HG03457 (cell line): ENCODE results near the gene PDE4D.

Experiments used
- ATAC-seq: cut with Tn5 transposase; IDR thresholded peaks from one replicate; pipeline ENCODE4 v1.9.1; 2021; ENCODE audit warnings: moderate number of reproducible peaks; ENCODE audit not compliant: unreplicated experiment

PDE4D gene

DNA sequence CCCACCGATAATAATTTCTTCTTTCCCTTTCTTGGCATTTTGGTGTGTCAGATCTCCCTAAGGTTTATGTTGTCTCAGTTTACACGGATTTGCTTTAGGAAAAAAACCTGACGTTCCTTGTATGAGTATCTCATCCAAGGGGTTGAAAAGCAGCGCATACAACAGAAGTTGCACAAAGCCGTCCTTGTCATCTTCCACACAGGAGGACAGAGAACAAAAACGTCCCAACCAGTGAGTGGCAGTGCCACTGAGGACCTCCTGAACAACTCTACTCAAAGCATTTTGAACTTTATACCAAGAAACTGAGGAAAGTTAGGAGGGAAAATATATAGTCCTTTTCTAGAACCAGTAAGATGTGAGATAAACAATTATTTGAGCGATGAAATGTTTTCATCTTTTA is 547.0 kb downstream of the PDE4D start:
- ATAC-seq, result no peak

DNA sequence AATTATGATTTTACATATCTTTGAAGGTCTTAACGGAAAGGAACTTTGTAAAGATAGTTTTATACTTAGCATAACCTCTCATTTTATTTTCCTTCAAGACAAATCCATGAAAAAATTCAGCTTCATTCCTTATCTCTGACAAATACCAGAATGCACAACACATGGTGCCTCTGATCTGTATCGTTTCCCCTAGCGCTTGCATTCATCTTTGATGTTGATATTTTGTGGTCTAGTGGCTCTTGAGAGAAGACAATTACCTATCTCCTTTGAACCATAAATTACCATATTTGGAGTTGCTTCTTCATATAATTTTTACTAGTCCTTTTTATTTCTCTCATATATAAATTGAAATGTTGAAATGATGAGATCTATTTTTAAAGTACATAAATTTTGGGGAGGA is 551.3 kb downstream of the PDE4D start:
- no peak for ATAC-seq

DNA sequence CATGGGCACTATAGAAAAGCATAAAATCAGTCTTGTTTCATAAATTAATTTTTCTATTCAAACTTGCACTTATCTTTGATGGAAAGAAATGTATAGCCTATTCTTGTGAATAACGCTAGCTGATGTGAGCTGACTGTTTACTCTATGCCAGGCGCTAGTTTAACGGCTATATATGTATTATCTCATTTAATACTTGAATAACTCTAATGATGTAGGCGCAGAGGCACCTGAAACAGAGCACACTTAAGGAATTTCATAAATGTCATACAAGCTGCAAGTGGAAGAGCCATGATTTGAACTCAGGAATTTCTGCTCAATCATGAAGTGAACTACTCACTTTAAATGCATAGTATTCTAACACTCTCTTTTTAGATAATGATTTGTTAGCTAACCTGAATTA is 551.8 kb downstream of the PDE4D start:
- no peak for ATAC-seq

DNA sequence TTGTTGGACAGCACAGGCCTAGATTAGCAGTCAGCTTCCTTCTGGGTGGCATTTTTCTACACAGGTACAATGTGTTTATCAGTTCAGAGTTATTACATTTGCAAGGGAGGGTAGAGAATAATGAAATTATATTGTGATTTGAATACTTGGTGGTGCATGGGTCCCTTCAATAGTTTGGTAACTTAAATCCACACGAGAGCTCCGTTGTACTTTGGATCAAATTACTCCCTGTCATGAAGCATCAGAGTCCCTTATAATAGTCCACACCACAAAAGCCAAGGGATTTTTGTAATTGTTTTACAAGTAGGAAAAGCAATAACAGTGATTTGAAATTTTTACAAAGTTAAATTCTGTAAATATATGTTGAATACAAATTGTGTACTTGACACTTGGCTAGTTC is 552.4 kb downstream of the PDE4D start:
- ATAC-seq, result no peak

DNA sequence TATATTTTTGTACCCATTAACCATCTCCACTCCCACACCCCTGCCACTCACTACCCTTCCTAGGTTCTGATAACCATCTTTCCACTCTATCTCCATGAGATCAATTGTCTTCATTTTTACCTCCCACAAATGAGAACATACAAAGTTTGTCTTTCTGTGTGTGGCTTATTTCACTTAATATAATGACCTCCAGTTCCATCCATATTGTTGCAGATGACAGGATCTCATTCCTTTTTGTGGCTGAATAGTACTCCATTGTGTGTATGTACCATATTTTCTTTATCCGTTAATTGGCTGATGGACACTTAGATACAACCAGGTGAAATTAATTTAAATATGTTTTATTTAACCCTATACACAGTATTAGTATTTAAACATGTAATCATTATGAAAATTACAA is 552.9 kb downstream of the PDE4D start:
- no peak for ATAC-seq

DNA sequence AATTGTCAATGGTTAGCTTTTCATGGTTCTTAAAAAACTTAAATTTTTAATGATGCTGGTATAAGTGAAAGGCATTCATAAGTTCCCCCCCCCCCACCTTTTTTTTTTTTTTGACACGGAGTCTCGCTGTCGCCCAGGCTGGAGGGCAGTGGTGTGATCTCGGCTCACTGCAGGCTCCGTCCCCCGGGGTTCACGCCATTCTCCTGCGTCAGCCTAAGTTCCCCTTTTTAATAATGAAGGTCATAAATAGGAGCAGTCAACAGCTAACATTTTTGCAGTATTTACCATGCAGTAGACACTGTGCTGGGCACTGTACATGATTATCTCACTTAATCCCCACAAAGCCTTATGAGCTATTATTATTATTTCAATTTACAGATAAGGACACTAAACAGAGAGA is 556.3 kb downstream of the PDE4D start:
- ATAC-seq, result no peak

DNA sequence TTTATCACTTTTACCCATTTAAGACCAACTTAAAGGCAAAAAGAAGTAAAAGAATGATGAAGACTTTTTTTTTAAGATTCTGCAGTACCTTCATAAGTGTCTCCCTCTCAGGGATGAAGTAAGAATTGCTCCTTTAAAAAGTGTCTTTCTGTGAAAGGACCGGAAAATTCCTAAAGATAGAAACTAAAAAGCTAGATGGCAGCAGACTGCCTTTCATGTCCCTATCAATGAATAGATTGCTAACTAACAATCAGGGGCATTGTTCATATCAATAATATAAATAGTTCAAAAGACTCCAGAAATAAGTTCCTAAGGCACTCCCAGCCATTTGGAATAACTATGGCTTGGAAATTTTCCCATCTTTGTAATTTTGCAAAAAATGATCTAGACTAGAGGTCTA is 558.0 kb downstream of the PDE4D start:
- no peak for ATAC-seq

DNA sequence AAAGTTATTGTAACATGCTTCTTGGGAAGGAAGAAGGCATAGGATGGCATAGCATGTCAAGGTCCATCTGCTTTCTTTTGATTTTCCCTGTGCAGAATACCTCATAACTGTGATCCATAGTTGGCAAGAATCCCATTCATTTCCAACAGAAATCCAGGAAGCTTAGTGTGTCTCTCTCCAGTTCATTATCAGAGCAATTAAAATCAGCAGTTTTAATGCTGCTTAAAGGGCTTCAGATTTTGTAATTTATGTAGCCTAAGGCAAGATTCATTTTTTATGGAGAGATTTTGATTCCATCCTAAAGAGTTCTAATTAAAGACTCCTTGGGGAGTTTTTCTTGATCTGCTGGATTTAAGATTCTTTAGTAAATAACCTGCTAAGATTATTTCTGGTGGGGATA is 560.1 kb downstream of the PDE4D start:
- ATAC-seq, result no peak

DNA sequence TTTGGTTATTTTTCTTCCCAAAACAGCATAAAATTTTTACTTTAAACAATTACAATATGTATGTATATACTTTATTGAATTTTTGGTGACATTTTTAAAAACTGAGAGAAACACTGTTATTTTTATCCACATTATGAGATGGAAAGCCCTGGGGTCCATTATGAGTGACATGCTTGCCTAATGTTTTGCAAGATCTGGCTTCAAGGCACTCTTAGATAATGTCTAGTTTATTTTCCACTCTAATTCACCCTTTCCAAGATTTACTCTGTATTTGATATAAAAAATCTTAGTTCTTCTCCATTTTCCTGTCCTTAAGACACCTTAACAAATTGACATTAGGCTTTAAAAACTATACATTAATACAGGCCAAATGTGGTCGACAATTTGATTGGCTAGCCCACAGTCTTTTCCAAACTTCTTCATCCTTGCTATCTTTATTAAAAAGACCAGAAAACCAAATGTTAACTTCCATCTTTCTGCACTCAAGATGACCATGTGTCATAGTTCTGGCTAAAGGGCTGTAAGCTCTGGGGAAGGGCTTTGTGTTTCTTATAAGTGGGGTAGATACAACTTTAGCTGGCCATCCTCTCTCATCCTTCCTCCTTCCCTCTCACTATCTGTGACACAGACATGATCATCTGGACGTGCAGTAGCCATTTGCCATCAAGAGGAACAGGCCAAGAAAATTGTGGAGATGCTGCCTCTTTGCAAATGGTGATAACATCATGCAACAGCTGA is 561.1 kb downstream of the PDE4D start:
- ATAC-seq, result no peak

DNA sequence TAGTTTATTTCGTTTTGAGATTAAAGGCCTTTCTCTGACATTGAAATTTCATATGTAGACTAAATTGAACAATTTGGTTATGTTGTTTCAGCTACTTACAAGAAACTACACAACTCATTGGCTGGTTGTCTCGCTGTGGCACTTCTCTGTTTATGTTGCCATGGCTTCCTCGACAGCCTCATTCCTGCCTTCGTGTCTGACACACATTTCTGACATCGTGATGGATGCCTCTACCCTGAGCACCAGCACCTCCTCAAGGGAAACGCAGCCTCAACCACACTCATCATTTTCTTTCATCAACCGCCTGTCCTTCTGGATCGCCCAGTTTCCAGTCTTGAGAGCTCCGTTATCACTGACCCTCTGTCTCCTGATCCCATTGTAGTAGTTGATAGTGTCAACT is 562.8 kb downstream of the PDE4D start:
- no peak for ATAC-seq

DNA sequence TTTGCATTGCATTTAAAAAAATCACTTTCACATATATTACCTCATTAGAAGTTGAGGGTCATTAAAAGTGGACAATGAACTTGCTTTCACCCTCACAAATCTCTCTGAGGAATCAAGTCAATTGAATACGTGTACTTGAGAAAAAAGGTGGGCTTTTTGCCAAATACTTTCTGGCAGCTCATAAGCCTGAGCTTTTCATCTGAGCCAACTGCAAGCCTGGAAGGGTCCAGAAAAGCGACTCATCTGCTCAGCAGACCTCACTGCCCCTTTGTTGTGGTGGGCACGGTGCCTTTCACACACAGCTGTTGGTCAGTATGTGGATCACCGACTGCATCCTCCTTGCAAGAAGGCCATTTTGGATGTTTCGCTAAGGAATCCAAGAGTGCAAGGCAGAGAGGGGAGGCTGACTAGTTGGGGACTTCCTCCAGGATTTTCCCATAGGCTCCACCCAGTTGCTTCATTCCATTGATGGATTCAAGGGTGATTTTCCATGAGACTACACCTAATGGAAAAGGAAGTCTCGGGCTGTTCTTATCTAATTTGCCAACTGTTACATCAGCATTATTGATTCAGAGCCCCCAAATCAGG is 564.7 kb downstream of the PDE4D start:
- ATAC-seq, result no peak

DNA sequence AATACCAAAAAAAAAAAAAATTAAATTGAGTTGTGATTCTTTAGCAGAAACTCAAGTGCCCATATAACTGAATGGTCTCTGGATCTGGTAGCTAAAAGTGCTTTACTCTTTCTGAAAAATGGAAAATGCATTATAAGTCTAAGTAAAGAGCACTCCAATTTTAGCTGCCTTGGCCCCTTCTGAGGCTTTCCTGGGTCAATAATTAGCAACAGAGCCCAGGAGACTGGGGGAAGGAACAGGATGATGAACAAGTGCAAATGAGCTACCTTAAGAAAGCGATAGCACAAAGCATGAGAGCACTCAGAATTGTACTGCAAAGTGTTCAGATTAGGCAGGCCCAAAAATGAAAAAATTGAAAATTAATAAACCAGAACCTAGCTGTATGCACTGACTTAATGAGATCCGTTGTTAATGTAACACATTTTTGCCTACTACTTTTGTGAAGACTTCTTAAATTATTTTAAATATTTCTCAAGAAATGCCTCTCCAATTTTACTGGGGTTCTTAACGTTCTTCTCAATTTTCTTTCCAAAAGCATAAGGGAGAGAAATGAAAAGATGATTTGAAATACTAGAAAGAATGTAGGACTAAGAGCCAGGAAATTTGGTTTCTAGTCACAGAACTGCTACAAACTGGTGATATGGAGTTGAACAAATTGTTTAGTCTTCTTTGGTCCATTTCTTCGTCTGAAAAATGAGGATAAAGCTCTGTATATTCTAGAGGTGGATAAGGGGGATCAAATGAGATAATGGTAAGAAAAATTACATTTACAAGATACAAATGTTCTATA is 566.1 kb downstream of the PDE4D start:
- no peak for ATAC-seq

DNA sequence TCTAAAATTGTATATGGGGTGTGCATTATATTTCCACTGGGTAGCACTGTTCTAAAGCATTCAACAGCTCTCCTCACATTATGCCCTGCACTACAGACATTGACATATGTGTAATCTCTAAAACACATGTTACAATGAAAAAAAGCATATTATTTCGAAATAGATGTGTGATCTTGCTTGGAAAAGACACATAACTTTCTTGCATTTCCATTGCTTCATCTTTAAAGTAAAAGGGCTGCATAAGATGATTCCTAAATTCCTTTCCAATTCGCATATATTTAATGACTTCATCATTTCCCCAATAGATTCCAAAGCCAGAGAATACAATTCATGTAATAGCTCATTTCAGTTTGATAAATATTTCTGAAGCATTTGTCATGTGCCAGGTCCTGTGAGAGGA is 566.9 kb downstream of the PDE4D start:
- ATAC-seq, result no peak

DNA sequence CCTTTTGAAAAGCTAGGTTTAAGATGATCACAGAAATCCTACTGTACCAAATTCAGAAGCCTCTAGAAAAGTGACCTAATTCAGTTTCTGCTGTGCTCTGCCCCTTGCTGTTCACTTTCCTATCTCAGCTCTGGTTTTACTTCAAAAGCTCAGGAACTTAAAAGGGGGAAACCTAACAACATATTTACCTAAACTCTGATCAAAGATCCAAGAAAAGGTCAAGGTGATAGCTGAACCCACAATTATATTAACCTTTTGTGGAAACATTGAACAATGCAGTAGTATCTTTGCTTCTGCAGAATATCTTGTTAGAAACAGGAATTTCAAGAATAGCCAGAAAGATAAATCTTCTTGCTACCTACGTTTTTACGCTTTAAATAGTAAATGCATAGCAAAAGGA is 568.5 kb downstream of the PDE4D start:
- no peak for ATAC-seq

DNA sequence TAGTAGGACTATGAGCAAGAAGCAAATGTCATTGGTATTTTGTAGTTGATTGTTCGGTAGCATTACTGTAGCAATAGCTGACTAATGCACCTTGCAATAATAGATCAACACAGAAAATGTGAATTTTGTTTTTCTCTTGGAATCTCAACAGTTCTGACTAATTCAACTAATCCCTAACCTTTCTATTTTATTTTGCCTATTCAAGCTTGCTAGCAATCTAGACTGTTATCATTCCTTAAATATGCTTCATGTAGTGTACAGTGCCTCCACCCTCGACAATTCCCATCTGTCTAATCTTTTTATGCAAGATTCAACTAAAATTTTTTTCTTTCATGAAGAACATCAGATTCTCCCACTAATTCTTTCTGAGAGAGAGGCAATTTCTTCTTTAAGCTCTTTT is 570.6 kb downstream of the PDE4D start:
- ATAC-seq, result no peak

DNA sequence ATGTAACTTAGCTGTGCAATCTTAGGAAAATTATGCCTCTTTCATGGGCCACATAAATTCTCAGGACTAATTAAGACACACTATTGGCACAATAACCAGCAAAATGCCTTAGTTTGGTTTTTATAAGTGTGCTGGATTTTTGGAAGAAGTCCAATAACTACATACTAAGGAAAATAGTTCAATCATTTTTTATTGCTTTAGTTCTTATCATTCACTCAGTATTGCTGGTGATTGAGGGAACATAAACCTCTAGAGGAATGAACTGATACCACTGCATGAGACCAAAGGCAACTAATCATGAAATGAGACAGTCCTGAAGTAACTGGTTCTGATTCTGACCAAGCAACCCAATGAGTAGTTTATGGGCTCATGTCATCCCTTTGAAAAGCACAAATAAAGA is 571.5 kb downstream of the PDE4D start:
- ATAC-seq, result no peak

DNA sequence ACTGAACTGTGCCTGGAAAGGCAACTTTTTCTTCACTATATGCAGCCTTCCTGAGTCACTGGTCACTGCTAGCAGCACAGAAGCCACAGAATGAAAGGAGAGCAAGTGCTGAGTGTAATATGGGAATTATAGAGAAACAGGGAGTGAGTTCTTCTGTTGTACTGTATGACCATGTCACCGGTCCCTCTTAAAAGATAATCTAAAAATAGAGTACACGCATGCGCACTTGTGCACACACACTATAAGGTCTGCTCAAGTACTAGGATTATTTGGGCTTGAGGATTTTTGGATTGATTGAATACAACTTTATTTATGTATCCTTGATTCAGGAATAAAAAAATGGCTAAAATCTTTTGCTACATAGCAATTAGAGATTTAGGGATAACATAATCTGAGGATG is 571.9 kb downstream of the PDE4D start:
- ATAC-seq, result no peak

DNA sequence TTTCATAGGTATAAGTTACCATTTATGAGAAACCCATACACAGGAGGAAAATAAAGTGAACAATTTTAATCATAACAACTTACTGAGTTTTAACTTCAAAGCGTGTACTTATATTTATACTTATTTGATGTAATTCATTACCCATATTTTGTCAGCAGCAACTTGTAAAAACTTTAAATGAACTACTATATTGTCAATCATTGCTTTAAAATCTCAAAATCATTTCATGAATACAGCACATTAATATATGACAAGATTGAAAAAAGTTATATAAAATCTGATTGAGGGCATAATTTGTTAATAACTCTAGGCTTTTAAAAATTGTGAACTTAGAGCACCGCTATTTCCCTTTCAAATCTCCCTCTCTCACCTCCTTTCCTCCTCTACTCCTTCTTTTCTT is 573.1 kb downstream of the PDE4D start:
- no peak for ATAC-seq

DNA sequence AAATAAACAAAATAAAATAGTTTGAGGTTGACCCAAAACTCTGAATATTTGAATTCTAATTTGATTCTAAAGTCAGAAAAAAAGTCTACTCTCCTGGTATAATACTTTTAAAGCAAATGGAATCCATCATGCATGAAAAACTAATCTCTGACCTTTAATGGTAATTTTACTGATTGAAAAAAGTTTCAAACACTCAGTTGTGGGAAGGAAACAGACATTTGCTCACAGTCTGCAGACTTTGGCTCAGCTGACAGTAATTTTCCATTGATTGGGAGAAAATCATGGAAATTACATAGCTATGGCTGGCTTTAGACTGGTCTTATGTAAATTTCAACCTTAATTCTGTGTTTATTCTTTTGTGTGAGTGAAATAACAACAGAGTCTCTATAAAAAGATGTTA is 574.3 kb downstream of the PDE4D start:
- ATAC-seq, result no peak

DNA sequence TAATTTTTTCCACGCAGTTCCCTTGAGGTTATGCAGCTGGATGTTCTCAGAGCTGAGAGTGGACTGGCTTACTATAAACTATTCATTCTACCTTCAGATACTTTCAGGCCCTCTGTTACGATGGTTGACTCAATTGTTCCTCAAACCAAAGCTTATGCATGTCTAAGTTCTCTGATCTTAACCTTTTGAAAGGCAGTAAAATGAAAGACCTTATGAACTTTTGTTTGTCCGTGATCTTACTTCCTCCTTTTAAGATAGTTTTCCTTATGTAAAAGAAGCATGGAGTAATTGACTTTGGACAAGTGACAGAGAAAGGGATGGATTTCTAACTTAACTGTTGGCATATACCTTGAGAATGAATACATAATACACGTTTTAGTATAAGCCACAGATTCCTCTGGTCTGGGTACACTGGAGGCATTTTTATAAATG is 575.7 kb downstream of the PDE4D start:
- ATAC-seq, result no peak

DNA sequence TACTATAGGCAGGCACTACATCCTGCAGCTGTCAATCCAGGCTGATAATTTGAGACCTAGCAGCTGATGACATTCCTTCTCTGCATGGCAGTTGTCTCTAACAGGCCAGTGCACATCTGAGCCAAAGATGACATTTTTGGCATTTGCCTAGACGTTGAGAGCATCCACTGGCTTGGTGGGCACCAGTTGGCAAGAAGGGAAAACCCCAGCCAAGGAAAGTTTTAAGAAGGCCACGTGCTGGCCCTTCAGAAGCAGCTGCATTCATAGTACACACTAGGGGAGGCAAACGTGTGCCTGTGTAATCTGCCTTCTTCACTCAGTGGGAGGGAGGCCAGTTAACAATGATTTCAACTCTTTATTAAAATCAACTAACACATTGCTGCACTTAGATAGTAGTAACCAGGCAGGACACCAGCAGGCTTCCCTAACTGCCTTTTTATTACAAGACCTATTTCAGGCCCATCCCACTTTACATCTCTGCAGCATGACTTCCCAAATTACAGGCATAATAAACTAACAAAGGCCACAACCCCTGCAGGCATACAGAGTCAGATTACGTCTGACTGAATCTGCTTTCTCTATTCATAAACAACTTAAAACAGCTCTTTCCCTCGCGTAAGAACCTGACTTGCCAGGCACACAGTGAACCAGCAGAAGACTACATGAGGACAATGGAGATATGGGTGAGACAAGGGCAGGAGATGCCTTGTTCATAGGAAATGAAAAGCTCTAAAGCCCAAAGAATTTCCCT is 576.3 kb downstream of the PDE4D start:
- no peak for ATAC-seq

DNA sequence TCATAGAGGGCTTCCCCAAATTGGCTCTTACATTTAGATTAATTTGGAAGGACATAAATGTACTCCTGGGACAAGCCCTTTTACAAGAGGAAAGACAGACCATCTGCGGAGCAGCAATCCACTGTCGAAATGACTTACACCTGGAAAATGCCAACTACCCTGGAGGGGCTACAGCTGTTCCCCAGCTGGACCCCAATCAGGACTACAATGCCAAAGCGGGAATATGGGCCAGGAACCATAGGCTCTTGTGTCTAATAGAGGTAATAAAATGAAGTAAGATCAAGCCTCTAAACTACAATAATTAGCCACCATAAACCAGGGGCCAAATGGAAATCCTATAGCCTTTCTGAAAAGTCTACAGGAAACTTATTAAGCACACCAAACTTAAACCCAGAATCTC is 581.3 kb downstream of the PDE4D start:
- no peak for ATAC-seq
